Measurements from ENCODE around the gene FCAR.
"Not testable (repeated sequence)": the region's sequence is repeated elsewhere in the genome, so short reads cannot be mapped to it uniquely, and the experiment has no call there.

FCAR gene

DNA sequence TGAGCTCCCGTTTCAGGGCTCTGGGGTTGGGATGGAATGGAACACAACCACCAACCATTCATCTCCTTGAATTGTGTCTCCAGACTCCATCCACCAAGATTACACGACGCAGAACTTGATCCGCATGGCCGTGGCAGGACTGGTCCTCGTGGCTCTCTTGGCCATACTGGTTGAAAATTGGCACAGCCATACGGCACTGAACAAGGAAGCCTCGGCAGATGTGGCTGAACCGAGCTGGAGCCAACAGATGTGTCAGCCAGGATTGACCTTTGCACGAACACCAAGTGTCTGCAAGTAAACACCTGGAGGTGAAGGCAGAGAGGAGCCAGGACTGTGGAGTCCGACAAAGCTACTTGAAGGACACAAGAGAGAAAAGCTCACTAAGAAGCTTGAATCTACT lies 15.5 kb downstream of the FCAR start:
- no peak overlapping the region for H3K4me3 ChIP-seq (ENCODE audit: low read length)
- TF ChIP-seq, protein P1, sequence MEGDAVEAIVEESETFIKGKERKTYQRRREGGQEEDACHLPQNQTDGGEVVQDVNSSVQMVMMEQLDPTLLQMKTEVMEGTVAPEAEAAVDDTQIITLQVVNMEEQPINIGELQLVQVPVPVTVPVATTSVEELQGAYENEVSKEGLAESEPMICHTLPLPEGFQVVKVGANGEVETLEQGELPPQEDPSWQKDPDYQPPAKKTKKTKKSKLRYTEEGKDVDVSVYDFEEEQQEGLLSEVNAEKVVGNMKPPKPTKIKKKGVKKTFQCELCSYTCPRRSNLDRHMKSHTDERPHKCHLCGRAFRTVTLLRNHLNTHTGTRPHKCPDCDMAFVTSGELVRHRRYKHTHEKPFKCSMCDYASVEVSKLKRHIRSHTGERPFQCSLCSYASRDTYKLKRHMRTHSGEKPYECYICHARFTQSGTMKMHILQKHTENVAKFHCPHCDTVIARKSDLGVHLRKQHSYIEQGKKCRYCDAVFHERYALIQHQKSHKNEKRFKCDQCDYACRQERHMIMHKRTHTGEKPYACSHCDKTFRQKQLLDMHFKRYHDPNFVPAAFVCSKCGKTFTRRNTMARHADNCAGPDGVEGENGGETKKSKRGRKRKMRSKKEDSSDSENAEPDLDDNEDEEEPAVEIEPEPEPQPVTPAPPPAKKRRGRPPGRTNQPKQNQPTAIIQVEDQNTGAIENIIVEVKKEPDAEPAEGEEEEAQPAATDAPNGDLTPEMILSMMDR (conservative IDR thresholded peaks at IDR 0.05; ENCODE audit: low read length), result no peak

DNA sequence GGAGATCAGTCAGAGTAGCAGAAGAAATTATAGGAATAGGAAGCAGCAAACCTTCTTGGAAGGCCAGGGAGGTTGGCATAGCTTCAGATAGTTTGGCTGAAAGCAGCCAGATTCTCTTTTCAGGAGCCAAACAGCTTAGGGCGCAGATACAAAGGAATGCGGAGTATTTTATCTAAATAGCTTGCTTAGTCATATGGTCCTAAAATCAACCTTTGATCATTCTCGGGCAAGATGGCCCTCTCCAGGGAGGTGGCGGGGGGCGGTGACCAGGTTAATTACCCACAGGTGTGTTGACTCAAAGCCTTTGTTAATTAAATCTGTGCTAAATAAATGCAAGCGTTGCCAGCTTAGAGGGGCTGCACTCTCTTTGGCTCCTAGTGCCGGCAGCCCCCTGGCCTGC lies 19.4 kb downstream of the FCAR start:
- DNase-seq (ENCODE audit: low read depth), result no peak
- TF ChIP-seq, protein P1 (conservative IDR thresholded peaks at IDR 0.05; ENCODE audit: low read length), result no peak
- no peak overlapping the region for H3K4me3 ChIP-seq (ENCODE audit: low read length)

More for the DNA sequence above, 15.5 kb downstream of the FCAR start:
- no peak for DNase-seq (ENCODE audit: low read depth)

DNA sequence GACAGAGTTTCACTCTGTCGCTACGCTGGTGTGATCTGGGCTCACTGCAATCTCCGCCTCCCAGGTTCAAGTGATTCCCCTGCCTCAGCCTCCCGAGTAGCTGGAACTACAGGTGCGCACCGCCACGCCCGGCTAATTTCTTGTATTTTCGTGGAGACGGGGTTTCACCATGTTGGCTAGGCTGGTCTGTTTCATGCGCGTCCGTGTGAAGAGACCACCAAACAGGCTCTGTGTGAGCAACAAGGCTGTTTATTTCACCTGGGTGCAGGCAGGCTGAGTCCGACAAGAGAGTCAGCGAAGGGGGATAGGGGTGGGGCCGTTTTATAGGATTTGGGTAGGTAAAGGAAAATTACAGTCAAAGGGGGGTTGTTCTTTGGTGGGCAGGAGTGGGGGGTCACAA lies 20.1 kb downstream of the FCAR start:
- H3K4me3 ChIP-seq (ENCODE audit: low read length); DNase-seq (ENCODE audit: low read depth): not testable (repeated sequence)

DNA sequence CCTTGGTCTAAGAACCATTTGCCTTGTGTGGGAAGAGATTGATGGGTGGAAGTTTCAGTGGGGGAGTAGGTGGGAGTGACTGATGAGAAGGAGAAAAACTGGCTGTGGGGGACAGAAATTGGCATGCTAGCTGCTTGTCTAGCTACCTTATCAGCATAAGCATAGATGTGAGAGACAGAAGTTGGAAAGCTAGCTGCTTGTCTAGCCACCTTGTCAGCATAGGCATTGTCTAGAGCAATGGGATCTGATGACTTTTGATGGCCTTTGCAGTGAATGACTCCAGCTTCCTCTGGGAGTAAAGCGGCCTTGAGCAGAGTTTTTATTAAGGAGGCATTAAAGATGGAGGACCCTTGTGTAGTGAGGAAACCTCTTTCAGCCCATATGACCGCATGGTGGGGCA lies 22.0 kb downstream of the FCAR start:
- TF ChIP-seq, protein P1 (conservative IDR thresholded peaks at IDR 0.05; ENCODE audit: low read length), result no peak
- no peak overlapping the region for H3K4me3 ChIP-seq (ENCODE audit: low read length)

DNA sequence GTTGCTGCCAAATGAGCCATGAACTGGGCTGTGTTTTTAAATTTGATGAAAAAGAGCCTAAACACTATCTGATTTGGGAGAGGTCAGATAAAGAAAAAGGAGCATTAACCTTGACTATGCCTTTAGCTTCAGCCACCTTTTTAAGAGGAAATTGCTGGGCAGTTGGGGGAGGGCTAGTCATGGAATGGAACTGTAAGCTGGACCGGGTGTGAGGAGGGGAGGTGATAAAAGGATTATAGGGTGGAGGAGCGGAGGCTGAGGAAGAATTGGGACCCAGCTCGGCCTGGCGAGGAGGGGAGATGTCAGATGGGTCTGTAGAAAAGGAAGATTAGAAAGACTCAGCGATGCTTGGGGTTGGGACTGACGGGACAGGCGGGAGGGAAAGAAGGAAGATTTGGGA lies 24.6 kb downstream of the FCAR start:
- not testable (repeated sequence) for DNase-seq (ENCODE audit: low read depth); H3K4me3 ChIP-seq (ENCODE audit: low read length)

More for the DNA sequence above, 22.0 kb downstream of the FCAR start:
- DNase-seq (ENCODE audit: low read depth), result no peak

DNA sequence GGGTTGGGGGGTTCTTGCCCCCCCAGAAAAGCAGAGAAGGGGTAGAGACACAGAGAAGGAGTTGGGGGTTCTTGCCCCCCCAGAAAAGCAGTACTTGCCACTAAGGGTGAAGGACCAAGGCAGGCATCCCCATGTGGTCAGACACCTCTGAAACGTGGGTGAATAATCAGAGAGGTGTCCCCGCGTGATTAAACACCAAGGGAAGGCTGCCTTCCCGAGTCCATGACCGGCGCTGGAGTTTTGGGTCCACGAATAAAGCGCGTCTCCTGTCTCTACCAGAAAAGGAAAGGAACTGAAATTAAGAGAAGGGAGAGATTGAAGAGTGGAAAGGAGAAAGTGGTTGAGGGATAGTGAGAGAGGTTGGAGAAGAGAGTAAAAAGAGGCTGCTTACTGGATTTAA lies 25.6 kb downstream of the FCAR start:
- not testable (repeated sequence) for DNase-seq (ENCODE audit: low read depth)

GRCh38 chr19:54901153-54901552 lies 27.1 kb downstream of the FCAR start:
- not testable (repeated sequence) for DNase-seq (ENCODE audit: low read depth)

More for the DNA sequence above, 25.6 kb downstream of the FCAR start:
- H3K4me3 ChIP-seq (ENCODE audit: low read length), result not testable (repeated sequence)

GRCh38 chr19:54902061-54902460 lies 28.0 kb downstream of the FCAR start:
- no peak overlapping the region for H3K4me3 ChIP-seq (ENCODE audit: low read length)
- TF ChIP-seq, protein P1 (conservative IDR thresholded peaks at IDR 0.05; ENCODE audit: low read length), result no peak
- no peak for DNase-seq (ENCODE audit: low read depth)

More at GRCh38 chr19:54901153-54901552, 27.1 kb downstream of the FCAR start:
- not testable (repeated sequence) for H3K4me3 ChIP-seq (ENCODE audit: low read length)

GRCh38 chr19:54903303-54903702 lies 29.3 kb downstream of the FCAR start:
- H3K4me3 ChIP-seq (ENCODE audit: low read length), result no peak overlapping the region
- no peak for DNase-seq (ENCODE audit: low read depth)
- TF ChIP-seq, protein P1 (conservative IDR thresholded peaks at IDR 0.05; ENCODE audit: low read length), result no peak

DNA sequence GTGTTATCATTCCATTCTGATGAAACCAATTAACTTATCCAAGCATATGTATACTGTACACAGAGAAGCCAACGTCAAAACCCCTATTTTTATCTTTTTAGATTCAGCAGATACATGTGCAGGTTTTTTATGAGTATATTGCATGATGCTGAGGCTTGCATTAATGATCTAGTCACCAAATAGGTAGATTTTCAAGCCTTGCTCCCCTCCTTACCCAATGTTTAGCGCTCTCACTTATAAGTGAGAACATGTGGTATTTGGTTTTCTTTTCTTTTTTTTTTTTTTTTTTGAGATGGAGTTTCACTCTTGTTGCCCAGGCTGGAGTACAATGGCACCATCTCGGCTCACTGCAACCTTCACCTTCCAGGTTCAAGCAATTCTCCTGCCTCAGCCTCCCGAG lies 30.2 kb downstream of the FCAR start:
- H3K4me3 ChIP-seq (ENCODE audit: low read length); DNase-seq (ENCODE audit: low read depth): not testable (repeated sequence)

Measured in AG10803 (cell line).